Measurements from ENCODE around the gene RNF181.
A peak's percentile ranks its signal among the peaks of the same experiment; 100 is the strongest.
"Not testable (repeated sequence)": the region's sequence is repeated elsewhere in the genome, so short reads cannot be mapped to it uniquely, and the experiment has no call there.

The RNF181 gene, protein sequence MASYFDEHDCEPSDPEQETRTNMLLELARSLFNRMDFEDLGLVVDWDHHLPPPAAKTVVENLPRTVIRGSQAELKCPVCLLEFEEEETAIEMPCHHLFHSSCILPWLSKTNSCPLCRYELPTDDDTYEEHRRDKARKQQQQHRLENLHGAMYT

DNA sequence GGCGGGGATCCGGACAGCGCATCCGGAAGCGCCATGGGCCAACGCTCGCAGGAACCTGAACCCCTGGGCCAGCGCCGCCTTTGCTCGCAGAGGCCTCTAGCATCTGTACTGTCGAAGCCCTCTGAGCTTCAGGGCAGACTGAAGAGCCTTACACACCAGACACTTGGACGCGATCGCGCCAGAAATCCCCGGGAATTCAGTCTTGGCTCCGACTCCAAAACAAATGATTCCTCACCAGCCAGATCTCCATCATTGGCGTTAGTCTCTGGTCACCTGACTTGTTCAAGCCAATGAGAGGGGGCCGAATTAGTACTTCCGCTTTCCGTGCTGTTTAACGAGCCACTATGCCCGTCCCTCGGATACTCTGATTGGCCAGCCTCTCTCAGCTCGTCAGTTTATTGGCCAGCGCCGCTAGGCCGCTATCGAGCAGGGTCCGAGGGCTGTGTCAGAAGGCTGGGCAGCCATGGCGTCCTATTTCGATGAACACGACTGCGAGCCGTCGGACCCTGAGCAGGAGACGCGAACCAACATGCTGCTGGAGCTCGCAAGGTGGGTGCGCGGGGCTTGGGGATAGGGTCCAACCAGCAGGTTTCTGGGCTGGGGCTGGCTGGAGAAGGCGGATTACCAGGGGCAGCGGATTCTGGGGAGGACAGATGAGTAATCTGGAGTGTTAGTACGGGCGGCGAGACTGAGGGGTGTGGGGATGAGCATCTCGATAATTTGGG, at the start of gene RNF181:
Gene RNF181, plus strand, starts transcription at position 445 of the 725 bp plus-strand sequence. Its CDS starts 19 bp downstream, at position 464.
- peak within 1 kb of the TSS; percentile 100 for H3K27ac Mint-ChIP-seq
- peak within 1 kb of the TSS; percentile 100 for H3K4me3 Mint-ChIP-seq
- H3K9me3 Mint-ChIP-seq, result no peaks in the 10 kb centered on the region
- peaks cover 13% of the 10 kb centered on the region for H3K36me3 Mint-ChIP-seq
- H3K4me1 Mint-ChIP-seq, result peaks cover 44% of the 10 kb centered on the region
- no peaks in the 10 kb centered on the region for H3K27me3 Mint-ChIP-seq
- ATAC-seq, result peak; percentile 100

- no peak overlapping the region for H3K4me3 Mint-ChIP-seq
- H3K4me1 Mint-ChIP-seq, result peaks cover 22% of the 10 kb centered on the region
- peaks cover 37% of the 10 kb centered on the region for H3K36me3 Mint-ChIP-seq
- no peak for ATAC-seq
- no peak overlapping the region for H3K27ac Mint-ChIP-seq
- no peaks in the 10 kb centered on the region for H3K9me3 Mint-ChIP-seq
- H3K27me3 Mint-ChIP-seq, result no peaks in the 10 kb centered on the region
Observed at GRCh38 chr2:85545780-85546240, 49.7 kb upstream of the RNF181 start.

DNA sequence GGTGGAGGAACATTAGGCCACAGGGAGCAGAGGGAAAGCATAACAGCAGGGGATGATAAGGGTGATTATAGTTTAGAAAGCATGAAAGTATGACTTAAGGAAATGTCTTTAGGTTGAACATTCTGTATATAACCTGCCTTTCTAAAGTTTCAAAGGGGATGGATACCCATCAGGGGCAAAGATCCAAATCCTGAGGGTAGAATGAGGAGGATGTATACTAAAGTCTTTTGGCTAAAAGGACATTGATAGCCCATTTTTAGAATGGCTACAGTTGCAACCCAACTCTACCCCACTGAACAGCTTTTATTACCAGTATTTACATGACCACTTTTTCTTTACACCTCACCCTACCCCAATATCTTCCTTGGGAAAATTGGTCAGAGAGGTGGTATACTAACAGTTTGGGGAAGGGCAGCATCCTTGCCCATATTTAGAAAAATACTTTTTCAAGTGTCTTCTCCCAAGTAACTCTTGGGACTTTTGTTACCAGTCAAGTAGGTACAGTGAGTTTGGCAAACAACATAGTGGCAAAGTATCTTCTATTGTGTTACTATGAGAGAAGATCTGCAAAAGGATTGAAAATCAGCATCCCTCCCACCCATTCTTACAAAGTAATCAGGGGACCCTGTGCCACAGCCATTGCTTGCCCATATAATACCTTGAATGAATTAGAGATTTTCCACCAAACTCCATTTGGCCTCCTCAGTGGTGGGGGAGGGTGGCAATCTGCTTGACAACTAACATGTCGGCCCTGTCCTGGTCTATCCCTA, 48.3 kb upstream of the RNF181 start:
- no peak overlapping the region for H3K4me3 Mint-ChIP-seq

GRCh38 chr2:85547859-85548607, 47.5 kb upstream of the RNF181 start:
- H3K27ac Mint-ChIP-seq, result peak overlapping the region; percentile 26
- H3K36me3 Mint-ChIP-seq, result peaks cover 44% of the 10 kb centered on the region
- no peaks in the 10 kb centered on the region for H3K9me3 Mint-ChIP-seq
- peaks cover 8% of the 10 kb centered on the region for H3K4me1 Mint-ChIP-seq
- no peak for ATAC-seq
- H3K4me3 Mint-ChIP-seq, result no peak overlapping the region
- H3K27me3 Mint-ChIP-seq, result no peaks in the 10 kb centered on the region

More for the DNA sequence above, 48.3 kb upstream of the RNF181 start:
- Mint-ChIP-seq H3K9me3 (no peaks in the 10 kb centered on the region), H3K27ac (peak overlapping the region; percentile 26), H3K4me1 (peaks cover 14% of the 10 kb centered on the region), H3K27me3 (no peaks in the 10 kb centered on the region), H3K36me3 (peaks cover 44% of the 10 kb centered on the region)
- no peak for ATAC-seq

DNA sequence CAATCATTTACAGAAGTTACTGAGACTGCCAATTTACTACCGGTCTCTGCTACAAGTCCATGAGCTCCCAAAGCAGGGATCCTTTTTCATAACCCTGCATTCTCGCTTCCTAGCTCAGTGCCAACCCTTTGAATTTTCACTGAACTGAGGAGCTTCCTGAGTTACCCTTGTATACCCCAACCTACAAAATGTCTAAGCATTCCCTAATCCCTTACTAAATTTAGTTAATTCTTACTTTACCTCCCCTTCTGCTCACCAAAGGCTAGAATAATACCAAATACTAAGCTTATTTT, 47.0 kb upstream of the RNF181 start:
- no peaks in the 10 kb centered on the region for H3K27me3 Mint-ChIP-seq
- peaks cover 5% of the 10 kb centered on the region for H3K4me1 Mint-ChIP-seq
- no peak overlapping the region for H3K4me3 Mint-ChIP-seq
- H3K9me3 Mint-ChIP-seq, result no peaks in the 10 kb centered on the region
- H3K27ac Mint-ChIP-seq, result peak overlapping the region; percentile 26
- no peak for ATAC-seq
- peaks cover 42% of the 10 kb centered on the region for H3K36me3 Mint-ChIP-seq

DNA sequence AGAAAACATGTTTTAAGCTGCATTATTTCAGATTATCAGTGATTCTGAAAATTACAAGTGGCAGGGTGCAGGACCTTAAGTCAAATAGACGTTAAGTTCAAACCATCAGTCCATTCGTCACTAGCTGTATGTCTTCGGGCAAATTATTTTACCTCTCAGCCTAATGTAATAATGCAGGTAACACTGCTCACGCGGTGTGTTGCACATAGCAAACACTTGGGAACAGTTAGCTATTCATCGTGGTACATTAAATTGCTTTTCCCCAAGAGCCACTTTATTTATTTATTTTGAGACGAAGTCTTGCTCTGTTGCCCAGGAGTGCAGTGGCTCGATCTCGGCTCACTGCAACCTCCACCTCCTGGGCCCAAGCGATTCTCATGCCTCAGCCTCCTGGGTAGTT, 46.5 kb upstream of the RNF181 start:
- no peak for ATAC-seq
- Mint-ChIP-seq H3K27ac (no peak overlapping the region), H3K4me1 (peaks cover 5% of the 10 kb centered on the region), H3K36me3 (peaks cover 43% of the 10 kb centered on the region), H3K4me3 (no peak overlapping the region), H3K9me3 (no peaks in the 10 kb centered on the region), H3K27me3 (no peaks in the 10 kb centered on the region)

GRCh38 chr2:85549826-85550225, 45.7 kb upstream of the RNF181 start:
- Mint-ChIP-seq H3K27me3 (no peaks in the 10 kb centered on the region), H3K4me1 (peaks cover 5% of the 10 kb centered on the region), H3K27ac (no peak overlapping the region), H3K36me3 (peaks cover 43% of the 10 kb centered on the region), H3K9me3 (no peaks in the 10 kb centered on the region), H3K4me3 (no peak overlapping the region)
- no peak for ATAC-seq

GRCh38 chr2:85550486-85550885, 45.1 kb upstream of the RNF181 start:
- peaks cover 50% of the 10 kb centered on the region for H3K36me3 Mint-ChIP-seq
- no peak overlapping the region for H3K4me3 Mint-ChIP-seq
- no peaks in the 10 kb centered on the region for H3K9me3 Mint-ChIP-seq
- no peaks in the 10 kb centered on the region for H3K27me3 Mint-ChIP-seq
- peaks cover 5% of the 10 kb centered on the region for H3K4me1 Mint-ChIP-seq
- H3K27ac Mint-ChIP-seq, result no peak overlapping the region
- ATAC-seq, result no peak

DNA sequence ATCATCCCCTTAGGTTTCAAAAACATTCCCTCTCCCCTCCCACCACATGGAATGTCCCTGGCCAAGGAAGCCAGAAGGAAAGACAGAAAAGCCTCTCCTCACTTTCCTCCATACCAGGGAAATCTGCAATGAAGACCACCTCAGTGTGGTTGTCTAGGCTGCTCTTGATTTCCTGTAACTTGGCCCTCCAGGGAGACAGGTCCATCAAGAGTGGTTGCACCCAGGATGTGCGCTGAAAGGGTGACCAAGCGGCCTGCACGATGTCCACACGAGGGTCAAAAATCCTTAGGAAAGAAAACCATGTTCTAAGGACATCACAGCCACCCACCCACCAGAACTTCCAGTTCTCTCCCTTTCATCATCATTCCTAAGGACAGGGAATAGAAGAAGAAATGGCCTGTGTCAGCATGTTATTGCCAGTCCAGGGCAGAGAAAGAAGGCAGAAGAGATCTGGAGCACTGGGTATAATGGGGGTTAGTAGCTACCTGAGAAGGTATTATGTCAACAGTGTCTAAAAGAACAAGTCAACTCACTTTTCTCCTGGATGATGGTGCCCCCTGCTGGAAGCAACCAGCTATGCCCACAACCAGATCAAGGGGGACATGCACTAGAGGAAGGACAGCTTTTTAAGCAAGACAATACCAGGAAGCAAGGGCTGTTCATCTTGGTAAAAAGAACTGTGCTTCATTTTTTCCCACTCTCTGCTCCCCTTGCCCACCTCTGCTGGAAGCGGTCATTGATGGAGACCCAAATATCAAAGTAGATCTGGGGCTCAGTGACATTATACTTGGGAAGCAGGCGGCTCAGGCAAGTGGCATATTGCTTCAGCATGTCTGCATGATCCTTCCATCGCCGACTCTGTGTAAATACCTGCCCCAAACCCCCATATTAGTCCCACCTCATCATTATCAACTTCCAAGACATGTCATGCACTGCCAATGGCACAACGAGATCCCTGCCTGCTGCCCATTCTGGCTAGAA, 43.6 kb upstream of the RNF181 start:
- H3K27ac Mint-ChIP-seq, result no peak overlapping the region

GRCh38 chr2:85553184-85553583, 42.4 kb upstream of the RNF181 start:
- Mint-ChIP-seq H3K27ac (no peak overlapping the region), H3K9me3 (no peaks in the 10 kb centered on the region), H3K27me3 (no peaks in the 10 kb centered on the region), H3K4me3 (no peak overlapping the region), H3K36me3 (peaks cover 63% of the 10 kb centered on the region), H3K4me1 (peaks cover 11% of the 10 kb centered on the region)
- no peak for ATAC-seq

More for the DNA sequence above, 43.6 kb upstream of the RNF181 start:
- ATAC-seq, result peak; percentile 90
- H3K4me1 Mint-ChIP-seq, result peaks cover 5% of the 10 kb centered on the region
- H3K27me3 Mint-ChIP-seq, result no peaks in the 10 kb centered on the region
- H3K4me3 Mint-ChIP-seq, result no peak overlapping the region
- peaks cover 57% of the 10 kb centered on the region for H3K36me3 Mint-ChIP-seq
- H3K9me3 Mint-ChIP-seq, result no peaks in the 10 kb centered on the region

- peak overlapping the region; percentile 31 for H3K27ac Mint-ChIP-seq
- H3K9me3 Mint-ChIP-seq, result no peaks in the 10 kb centered on the region
- no peaks in the 10 kb centered on the region for H3K27me3 Mint-ChIP-seq
- peaks cover 66% of the 10 kb centered on the region for H3K36me3 Mint-ChIP-seq
- H3K4me3 Mint-ChIP-seq, result no peak overlapping the region
- H3K4me1 Mint-ChIP-seq, result peaks cover 23% of the 10 kb centered on the region
- no peak for ATAC-seq
Observed at GRCh38 chr2:85554980-85555612, 40.4 kb upstream of the RNF181 start.

- Mint-ChIP-seq H3K27me3 (no peaks in the 10 kb centered on the region), H3K4me1 (peaks cover 38% of the 10 kb centered on the region), H3K9me3 (no peaks in the 10 kb centered on the region), H3K36me3 (peaks cover 46% of the 10 kb centered on the region), H3K27ac (no peak overlapping the region), H3K4me3 (no peak overlapping the region)
- ATAC-seq, result no peak
Observed at GRCh38 chr2:85557130-85557529, 38.4 kb upstream of the RNF181 start.

- peaks cover 36% of the 10 kb centered on the region for H3K36me3 Mint-ChIP-seq
- no peak overlapping the region for H3K27ac Mint-ChIP-seq
- no peaks in the 10 kb centered on the region for H3K9me3 Mint-ChIP-seq
- peaks cover 41% of the 10 kb centered on the region for H3K4me1 Mint-ChIP-seq
- H3K4me3 Mint-ChIP-seq, result no peak overlapping the region
- no peak for ATAC-seq
- H3K27me3 Mint-ChIP-seq, result no peaks in the 10 kb centered on the region
Observed at GRCh38 chr2:85558160-85558559, 37.4 kb upstream of the RNF181 start.

GRCh38 chr2:85560403-85560726, 35.2 kb upstream of the RNF181 start:
- peaks cover 51% of the 10 kb centered on the region for H3K4me1 Mint-ChIP-seq
- H3K27me3 Mint-ChIP-seq, H3K9me3 Mint-ChIP-seq, ATAC-seq: not testable (repeated sequence)
- H3K27ac Mint-ChIP-seq, result peak overlapping the region; percentile 97
- peaks cover 19% of the 10 kb centered on the region for H3K36me3 Mint-ChIP-seq
- peak overlapping the region; percentile 96 for H3K4me3 Mint-ChIP-seq
